Activated CD8-positive, alpha-beta memory T cell treated with anti-CD3 and anti-CD28 coated beads for 24 hours (primary cell): ENCODE results near the gene ARHGAP23.

Experiments
- DNase-seq: peaks from one replicate; pipeline ENCODE4 v3.0.0-alpha.2; 2020

The ARHGAP23 gene

GRCh38 chr17:38443356-38444031, 15.2 kb downstream of the ARHGAP23 start:
- no peak for DNase-seq

DNA sequence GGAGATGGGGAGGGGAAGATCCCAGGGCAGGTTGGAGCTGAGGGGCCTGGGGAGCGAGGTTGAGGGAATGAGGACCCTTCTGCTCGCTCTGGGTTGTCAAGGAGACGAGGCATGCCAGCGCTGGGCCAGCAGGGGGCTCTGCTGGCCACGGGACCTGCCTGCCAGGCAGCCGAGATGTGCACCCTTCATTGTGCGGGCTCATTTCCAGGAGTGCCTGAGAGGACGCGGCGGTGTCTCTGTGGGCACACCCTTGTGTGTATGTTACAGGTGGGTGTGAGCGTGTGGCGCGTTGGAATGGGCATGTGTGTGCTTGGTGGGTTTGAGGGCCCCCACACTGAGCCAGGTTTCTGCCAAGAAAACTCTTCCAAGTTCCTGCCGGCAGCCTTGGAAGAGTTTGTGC, 15.9 kb downstream of the ARHGAP23 start:
- DNase-seq: peak; percentile 79

DNA sequence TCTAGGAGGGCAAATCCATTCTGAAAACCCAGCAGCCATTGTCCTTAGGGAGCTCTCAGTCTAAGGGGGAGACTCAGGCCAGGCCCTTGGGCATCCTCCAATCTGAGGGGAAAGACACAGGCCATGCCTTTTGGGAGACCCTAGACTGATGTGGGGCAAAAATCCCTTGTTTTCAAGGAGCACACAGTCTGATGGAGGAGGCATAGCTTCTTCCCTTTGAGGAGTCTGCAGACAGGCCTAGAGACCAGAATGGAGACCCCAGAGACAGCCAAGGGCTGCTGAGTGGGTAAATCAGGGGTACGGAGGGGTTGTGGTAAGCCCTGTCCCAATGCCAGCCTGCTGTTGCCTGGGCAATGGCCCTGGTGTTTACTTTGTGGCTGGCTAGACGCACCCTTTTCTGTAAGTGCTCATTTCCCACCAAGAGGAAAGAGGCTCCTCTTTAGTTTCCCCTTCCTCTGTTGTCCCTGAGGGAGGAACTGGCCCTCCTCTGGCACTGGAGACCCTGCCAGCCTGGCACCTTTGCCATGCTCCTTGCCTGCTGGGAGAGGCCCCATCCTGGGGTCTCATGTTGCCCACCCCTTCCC, 19.3 kb downstream of the ARHGAP23 start:
- no peak for DNase-seq

DNA sequence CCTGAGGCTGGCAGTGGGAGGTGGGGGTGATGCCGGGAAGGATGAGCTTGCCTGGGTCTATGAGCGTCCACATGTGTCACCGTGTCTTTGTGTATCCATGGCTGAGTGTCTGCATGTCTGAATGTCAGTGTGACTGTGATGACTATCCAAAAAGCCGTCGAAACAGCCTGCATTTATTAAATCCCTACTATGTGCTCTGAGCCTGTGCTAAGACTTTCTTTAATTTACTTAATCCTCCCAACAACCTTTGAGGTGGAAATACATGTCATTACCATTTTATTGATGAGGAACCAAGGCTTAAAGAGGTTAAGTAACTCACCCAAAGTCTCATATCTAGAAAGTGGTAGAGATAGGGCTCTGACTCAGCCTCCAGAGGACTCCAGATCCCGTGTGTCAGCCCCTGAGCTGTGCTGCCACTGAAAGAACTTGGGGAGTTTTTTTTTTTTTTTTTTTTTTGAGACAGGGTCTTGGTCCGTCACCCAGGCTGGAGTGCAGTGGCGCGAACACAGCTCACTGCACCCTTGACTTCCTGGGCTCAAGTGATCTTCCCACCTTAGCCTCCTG, 20.0 kb downstream of the ARHGAP23 start:
- no peak for DNase-seq

DNA sequence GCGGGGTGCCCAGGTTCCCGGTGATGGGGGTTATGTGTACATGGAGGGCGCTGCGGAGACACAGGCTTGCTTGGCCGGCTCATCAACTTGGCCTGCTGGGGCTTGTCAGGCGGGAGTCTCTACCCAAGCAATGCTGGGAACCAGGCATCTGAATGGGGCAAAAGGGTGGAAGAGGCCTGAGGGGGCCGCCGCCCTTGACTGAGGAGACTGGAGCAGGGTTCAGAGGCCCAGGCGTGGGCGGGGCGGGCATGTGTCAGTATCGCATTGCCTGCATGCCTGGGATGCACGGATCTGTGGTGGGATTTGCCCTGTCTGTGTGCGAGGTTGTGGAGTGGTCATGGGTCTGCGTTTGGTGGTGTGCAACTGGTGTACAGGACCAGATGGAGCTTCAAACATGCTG, 21.1 kb downstream of the ARHGAP23 start:
- DNase-seq: no peak

- no peak for DNase-seq
These were observed 22.3 kb downstream of the ARHGAP23 start for GRCh38 chr17:38450557-38451029.

GRCh38 chr17:38451030-38451839, 23.0 kb downstream of the ARHGAP23 start:
- DNase-seq: no peak

DNA sequence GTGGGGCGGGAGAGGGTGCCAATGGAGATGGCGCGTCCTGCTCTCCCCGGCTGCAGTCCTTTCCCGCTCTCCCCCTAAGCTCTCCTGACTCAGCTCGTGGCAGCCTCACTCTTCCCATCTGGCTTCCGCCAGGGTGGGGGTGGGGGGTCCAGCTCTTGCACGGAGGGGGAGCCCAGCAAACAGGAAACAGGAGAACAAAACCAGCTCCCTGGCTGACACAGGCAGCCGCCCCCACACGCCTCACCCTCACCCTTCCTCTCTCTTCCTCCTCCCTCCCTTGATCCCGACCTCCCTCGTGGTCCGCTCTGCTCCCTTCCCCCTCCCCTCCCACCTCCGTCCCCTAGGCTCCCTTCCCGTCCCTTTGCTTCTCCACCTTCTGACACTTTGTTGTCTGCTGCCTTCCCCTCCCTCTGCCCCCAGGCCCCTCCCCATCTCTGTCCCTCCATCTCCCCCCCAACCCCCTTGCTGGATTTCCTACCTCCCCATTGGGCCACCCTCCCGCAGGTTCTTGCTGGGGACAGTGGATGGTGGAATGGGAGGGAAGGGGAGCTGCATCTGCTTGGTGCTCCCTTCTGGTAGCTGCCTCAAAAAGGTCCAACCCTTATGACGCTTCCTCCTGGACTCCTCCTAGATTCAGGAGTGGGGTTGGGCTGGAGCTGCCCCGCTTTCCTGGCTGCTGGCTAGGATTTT, 23.7 kb downstream of the ARHGAP23 start:
- no peak for DNase-seq

- no peak for DNase-seq
These were observed 24.5 kb downstream of the ARHGAP23 start for GRCh38 chr17:38452719-38453118.

DNA sequence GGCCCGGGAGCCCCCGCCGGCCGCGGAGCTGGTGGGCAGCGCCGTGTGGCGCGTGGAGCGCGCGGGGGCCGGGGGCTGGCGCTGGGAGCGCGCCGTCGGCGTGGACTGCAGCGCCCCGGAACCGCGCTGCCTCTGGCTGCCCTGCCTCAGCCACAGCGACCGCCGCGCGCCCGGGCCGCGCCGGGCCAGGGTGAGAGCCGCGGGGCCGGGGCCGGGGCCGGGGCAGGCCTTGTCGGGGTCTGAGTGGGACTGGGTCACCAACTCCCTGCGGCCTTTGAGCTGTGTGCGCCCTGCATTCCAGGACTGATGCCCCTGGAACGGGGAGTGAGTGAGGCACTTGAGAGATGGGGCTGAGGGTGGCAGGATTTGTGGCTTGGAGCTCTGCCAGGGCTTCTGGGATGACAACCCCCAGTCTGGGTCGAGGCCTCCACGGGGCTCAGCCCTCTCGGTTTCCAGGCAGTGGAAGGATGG, 25.7 kb downstream of the ARHGAP23 start:
- DNase-seq: no peak

GRCh38 chr17:38454532-38454931, 26.3 kb downstream of the ARHGAP23 start:
- DNase-seq: no peak

GRCh38 chr17:38455288-38455915, 27.1 kb downstream of the ARHGAP23 start:
- no peak for DNase-seq

DNA sequence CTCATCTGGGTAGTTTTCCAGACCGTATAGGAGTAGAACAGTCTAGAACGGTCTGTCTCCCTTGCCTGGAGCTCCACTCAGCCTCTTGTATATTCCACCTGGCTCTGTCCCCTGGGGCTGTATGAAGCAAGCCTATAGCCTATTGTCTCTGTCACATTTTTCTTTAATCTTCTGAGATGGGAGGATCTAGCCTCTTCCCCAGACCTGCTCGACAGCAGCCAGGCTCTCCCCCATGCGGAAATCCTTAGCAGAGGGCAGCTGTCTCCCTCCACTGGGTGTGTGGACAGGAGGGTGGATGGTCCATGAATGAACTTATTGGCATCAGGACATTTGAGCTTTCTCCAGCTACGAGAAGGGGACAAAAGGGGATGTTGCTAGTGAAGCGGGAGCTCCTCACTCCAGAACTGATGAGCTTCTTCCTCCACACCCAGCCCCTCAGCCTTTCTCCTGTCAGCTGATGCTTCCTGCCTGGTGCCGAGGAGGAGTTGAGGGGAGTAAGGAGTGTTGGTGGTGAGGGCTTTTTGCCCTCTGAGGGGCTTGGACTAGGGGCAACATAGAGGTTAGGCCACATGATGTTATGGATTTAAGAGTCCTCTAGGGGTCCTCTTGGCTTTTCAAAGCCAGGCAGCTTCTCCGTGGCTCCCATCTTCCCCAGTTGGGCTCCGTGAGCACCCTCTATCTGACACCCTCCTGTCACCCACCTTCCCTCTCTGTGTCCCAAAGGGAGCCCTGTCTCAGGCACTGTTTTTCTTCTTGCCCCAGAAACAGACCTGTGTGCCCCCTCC, 28.0 kb downstream of the ARHGAP23 start:
- DNase-seq: no peak

GRCh38 chr17:38457577-38458371, 29.5 kb downstream of the ARHGAP23 start:
- no peak for DNase-seq

- no peak for DNase-seq
These were observed 30.3 kb downstream of the ARHGAP23 start for GRCh38 chr17:38458521-38458920.

DNA sequence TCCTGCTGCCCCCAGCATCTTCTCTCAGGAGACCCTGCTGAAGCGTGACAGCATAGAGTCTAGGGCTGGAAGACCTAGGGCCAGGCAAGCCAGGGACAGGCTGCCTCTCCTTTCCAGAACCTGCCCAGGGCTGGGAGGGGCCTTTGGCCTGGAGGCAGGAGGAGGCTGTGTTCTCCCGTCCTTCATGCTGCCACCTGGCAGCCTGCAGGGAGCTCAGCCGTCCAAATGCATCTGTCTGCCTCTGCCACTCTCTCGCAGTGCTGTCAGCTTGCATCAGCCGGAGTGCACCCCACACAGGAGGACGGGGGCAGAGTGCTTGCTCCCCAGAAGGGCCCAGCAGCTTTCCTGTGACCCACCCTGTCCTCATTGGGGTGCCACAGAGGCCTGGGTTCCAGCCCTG, 31.3 kb downstream of the ARHGAP23 start:
- DNase-seq: no peak

DNA sequence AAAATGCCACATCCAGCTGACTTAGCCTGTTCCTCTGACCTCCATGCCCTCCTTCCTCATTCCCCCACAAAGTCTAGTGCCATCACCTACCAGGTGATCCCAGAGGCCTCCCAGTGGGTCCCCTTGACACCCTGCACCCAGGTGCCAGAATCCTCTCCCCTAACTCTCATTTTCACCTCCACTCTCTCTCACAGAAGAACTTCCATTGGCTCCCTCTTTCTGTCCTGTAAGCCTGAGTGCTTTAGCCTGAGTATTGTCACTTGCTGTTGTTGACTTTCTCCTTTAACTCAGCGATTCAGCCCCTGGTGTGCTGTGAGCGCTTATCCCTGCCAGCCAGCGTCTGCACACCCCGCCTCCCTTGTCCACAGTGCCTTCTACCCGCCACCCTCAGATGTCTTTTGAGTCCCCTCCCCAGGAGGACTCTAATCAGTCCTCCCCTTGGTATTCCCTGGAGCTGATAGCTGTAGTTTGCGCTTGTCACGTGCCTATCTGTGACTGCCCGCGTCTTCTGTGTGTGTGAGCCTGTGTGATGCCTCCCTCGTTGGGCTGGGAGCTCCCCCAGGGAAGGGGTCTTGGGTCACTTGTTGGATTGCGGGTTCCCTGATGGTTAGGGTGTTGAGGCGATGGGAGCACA, 31.9 kb downstream of the ARHGAP23 start:
- no peak for DNase-seq

GRCh38 chr17:38460716-38461630, 32.7 kb downstream of the ARHGAP23 start:
- DNase-seq: no peak

DNA sequence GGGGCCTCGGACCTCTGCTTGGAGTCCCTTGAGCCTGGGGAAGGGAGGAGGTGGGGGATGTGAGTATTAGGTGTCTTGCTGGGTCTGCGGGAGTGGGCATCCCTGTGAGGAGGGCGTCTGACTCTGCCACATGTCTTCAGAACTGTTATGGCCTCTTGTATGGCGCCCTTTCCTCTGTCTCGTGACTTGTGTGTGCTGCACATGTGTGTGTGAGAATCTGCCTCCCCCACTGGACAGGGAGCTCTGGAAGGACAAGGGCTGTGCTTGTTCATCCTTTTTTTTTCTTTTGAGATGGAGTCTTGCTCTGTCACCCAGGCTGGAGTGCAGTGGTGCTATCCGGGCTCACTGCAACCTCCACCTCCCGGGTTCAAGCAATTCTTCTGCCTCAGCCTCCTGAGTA, 33.4 kb downstream of the ARHGAP23 start:
- DNase-seq: no peak
